DOHH2 (cell line): ENCODE measurements around the gene MTCL1.

Experiments
- EZH2phosphoT487 ChIP-seq: fragments of 200-600 bp; sonication (generic); IDR thresholded peaks from 2 replicates; pipeline ENCODE4 v1.6.1; 2017; ENCODE audit warnings: borderline replicate concordance, mild to moderate bottlenecking, antibody characterized with exemption, low read length, moderate library complexity, mixed read lengths
- TF ChIP-seq, protein P1 (sequence below): fragments of 200-600 bp; sonication (generic); IDR thresholded peaks from one replicate; pipeline ENCODE4 v1.5.1; 2014; ENCODE audit warnings: antibody characterized with exemption, mild to moderate bottlenecking, low read depth, low read length; ENCODE audit not compliant: poor library complexity, severe bottlenecking

DNA sequence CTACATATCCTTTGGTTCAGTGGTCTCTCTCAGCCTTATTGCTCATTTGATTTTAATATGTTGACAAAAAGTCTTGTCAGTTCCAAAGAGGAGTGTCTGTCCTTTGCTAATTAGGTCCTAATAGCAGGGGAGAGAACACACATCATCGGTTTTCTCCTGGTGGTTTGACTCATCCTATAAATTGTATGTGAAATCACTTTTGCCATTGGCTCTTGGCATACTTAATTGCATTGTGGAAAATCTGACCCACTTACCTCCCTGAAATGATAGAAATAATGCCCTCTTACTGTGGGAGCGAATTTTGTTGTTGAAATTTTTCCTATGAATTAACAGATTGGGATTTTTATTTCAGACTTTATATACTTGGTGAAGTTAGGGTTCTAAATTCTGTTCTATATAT is 58.3 kb downstream of the MTCL1 start:
- TF ChIP-seq, protein P1, sequence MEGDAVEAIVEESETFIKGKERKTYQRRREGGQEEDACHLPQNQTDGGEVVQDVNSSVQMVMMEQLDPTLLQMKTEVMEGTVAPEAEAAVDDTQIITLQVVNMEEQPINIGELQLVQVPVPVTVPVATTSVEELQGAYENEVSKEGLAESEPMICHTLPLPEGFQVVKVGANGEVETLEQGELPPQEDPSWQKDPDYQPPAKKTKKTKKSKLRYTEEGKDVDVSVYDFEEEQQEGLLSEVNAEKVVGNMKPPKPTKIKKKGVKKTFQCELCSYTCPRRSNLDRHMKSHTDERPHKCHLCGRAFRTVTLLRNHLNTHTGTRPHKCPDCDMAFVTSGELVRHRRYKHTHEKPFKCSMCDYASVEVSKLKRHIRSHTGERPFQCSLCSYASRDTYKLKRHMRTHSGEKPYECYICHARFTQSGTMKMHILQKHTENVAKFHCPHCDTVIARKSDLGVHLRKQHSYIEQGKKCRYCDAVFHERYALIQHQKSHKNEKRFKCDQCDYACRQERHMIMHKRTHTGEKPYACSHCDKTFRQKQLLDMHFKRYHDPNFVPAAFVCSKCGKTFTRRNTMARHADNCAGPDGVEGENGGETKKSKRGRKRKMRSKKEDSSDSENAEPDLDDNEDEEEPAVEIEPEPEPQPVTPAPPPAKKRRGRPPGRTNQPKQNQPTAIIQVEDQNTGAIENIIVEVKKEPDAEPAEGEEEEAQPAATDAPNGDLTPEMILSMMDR = no peak
- no peak for TF ChIP-seq EZH2phosphoT487
